ENCODE results near the gene HAUS8.

DNA sequence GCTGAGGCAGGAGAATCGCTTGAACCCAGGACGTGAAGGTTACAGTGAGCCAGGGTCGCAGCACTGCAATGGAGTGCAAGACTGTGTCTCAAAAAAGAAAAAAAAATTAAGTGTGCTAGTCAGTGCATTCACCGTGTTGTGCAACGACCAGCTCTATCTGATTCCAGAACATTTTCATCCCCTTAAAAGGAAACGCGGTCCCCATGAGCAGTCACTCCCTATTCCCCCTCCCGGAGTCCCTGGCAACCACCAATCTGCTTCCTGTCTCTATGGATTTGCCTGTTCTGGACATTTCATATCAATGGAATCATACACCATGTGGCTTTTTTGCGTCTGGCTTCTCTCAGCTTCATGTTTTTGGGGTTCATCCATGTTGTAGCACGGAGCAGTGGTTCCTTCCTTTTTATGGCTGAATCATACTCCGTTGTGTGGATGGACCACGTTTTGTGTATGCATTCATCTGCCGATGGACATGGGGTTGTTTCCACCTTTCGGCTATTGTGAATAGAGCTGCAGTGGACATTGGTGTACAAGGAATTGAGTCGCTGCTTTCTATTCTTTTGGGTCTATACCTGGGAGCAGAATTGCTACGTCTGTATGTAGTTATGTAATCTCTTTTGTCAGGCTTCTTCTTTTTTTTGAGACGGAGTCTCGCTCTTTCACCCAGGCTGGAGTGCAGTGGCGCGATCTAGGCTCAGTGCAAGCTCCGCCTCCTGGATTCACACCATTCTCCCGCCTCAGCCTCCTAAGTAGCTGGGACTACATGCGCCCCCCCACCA is 20.1 kb upstream of the HAUS8 start:
- no peak for TF ChIP-seq EZH2 (IDR thresholded peaks at IDR 0.05; ENCODE audit: borderline replicate concordance, low read depth, low read length, poor library complexity, severe bottlenecking)
- TF ChIP-seq, protein P1, sequence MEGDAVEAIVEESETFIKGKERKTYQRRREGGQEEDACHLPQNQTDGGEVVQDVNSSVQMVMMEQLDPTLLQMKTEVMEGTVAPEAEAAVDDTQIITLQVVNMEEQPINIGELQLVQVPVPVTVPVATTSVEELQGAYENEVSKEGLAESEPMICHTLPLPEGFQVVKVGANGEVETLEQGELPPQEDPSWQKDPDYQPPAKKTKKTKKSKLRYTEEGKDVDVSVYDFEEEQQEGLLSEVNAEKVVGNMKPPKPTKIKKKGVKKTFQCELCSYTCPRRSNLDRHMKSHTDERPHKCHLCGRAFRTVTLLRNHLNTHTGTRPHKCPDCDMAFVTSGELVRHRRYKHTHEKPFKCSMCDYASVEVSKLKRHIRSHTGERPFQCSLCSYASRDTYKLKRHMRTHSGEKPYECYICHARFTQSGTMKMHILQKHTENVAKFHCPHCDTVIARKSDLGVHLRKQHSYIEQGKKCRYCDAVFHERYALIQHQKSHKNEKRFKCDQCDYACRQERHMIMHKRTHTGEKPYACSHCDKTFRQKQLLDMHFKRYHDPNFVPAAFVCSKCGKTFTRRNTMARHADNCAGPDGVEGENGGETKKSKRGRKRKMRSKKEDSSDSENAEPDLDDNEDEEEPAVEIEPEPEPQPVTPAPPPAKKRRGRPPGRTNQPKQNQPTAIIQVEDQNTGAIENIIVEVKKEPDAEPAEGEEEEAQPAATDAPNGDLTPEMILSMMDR (conservative IDR thresholded peaks at IDR 0.05; ENCODE audit: low read depth, low read length) = no peak

Measured in A673 (cell line).